ENCODE data around the gene DCAF4. TPM values are rescaled to one million over a fixed set of nuclear protein-coding genes. Genes with fewer than 3 reads are reported as not detected.

Gene DCAF4
- total RNA-seq, 1 experiment from 2014 or later, result 20.0 TPM

DNA sequence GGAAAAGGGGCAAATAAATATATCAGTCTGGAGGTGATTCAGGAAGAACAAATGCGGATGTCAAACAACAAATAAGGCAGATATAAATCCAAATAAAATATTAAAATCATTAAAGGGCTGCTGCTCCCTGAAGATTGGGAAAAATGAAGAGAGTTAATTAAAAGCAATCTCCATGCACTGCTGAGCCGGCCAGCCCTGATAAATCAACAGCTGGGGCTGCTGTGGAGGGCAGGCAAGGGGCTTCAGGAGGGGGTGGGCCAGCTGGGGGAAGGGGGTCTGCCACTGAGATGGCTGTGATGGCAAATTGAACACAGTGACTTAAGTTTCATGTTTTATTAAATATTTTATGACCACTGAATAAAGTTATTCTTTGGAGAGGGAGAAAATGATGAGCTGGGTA lies 44.7 kb upstream of the DCAF4 start:
- ChIA-PET CTCF (no interaction called here), POLR2A (ENCODE audit: unreplicated experiment) (interaction anchor here (0.6 kb wide), 1 partner anchor 103 kb away, joined by 3 read pairs; no protein-coding TSS in a partner anchor)
- no TSS peak for BruUV-seq (replicated peaks)

DNA sequence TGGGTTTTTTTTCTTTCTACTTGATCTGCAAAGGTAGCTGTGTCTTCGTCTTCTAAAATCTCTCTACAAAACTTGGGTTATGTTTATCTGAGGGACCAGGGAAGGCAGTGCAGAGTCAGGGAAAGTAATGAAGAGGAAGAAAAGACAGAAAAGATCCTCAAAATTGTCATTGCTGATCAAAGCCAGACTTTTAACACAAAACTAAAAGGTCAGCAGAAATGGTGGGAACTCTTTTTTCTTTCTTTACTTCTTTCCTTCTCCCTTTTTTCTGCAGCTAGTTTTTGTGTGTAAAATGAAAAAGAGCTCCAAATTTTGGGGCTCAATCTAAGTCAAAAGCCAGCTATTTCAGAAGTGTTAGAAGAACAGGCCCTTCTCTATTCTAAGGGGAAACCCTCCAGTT lies 44.2 kb upstream of the DCAF4 start:
- Histone ChIP-seq H3K27ac (no peak overlapping the region), H2AFZ (no peak overlapping the region), H3K4me1 (replicated peaks; ENCODE audit: insufficient read depth) (no peaks in the 10 kb centered on the region), H3K9me2 (ENCODE audit: insufficient read depth) (no peaks in the 10 kb centered on the region), H3K36me3 (ENCODE audit: low read depth) (no peaks in the 10 kb centered on the region), H3K79me2 (ENCODE audit: low read depth) (no peaks in the 10 kb centered on the region), H3K9me3 (ENCODE audit: insufficient read depth, low read depth) (no peaks in the 10 kb centered on the region), H3K4me3 (no peak overlapping the region), H4K20me1 (ENCODE audit: insufficient read depth) (no peaks in the 10 kb centered on the region), H3K4me2 (no peak overlapping the region), H3K27me3 (ENCODE audit: insufficient read depth, low read depth) (peaks cover 96% of the 10 kb centered on the region), H3F3A (ENCODE audit: insufficient read depth, low read depth) (no peaks in the 10 kb centered on the region)
- CTCF ChIA-PET, result no interaction called here
- POLR2A ChIA-PET (ENCODE audit: unreplicated experiment), result no interaction called here
- no TSS peak for BruUV-seq (replicated peaks)
- no peak for DNase-seq
- intact Hi-C loops (cut with micrococcal nuclease; ENCODE audit: unreplicated experiment), result no loop called here
- TF ChIP-seq, protein P1, sequence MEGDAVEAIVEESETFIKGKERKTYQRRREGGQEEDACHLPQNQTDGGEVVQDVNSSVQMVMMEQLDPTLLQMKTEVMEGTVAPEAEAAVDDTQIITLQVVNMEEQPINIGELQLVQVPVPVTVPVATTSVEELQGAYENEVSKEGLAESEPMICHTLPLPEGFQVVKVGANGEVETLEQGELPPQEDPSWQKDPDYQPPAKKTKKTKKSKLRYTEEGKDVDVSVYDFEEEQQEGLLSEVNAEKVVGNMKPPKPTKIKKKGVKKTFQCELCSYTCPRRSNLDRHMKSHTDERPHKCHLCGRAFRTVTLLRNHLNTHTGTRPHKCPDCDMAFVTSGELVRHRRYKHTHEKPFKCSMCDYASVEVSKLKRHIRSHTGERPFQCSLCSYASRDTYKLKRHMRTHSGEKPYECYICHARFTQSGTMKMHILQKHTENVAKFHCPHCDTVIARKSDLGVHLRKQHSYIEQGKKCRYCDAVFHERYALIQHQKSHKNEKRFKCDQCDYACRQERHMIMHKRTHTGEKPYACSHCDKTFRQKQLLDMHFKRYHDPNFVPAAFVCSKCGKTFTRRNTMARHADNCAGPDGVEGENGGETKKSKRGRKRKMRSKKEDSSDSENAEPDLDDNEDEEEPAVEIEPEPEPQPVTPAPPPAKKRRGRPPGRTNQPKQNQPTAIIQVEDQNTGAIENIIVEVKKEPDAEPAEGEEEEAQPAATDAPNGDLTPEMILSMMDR (conservative IDR thresholded peaks at IDR 0.05), result no peak
- no peak for TF ChIP-seq EZH2 (IDR thresholded peaks at IDR 0.05; ENCODE audit: low read depth)

More for the DNA sequence above, 44.7 kb upstream of the DCAF4 start:
- Histone ChIP-seq H3K36me3 (ENCODE audit: low read depth) (no peaks in the 10 kb centered on the region), H3K4me3 (no peak overlapping the region), H3K4me2 (no peak overlapping the region), H3K9me2 (ENCODE audit: insufficient read depth) (no peaks in the 10 kb centered on the region), H3K9me3 (ENCODE audit: insufficient read depth, low read depth) (no peaks in the 10 kb centered on the region), H3K27ac (no peak overlapping the region), H3F3A (ENCODE audit: insufficient read depth, low read depth) (no peaks in the 10 kb centered on the region), H3K79me2 (ENCODE audit: low read depth) (no peaks in the 10 kb centered on the region), H3K27me3 (ENCODE audit: insufficient read depth, low read depth) (peaks cover 96% of the 10 kb centered on the region), H2AFZ (no peak overlapping the region), H3K4me1 (replicated peaks; ENCODE audit: insufficient read depth) (no peaks in the 10 kb centered on the region), H4K20me1 (ENCODE audit: insufficient read depth) (no peaks in the 10 kb centered on the region)
- no peak for DNase-seq
- TF ChIP-seq EZH2 (IDR thresholded peaks at IDR 0.05; ENCODE audit: low read depth), result no peak
- TF ChIP-seq, protein P1 (conservative IDR thresholded peaks at IDR 0.05), result no peak
- intact Hi-C loops (cut with micrococcal nuclease; ENCODE audit: unreplicated experiment), result no loop called here

GRCh38 chr14:72882463-72882862 lies 43.8 kb upstream of the DCAF4 start:
- Histone ChIP-seq H3K79me2 (ENCODE audit: low read depth) (no peaks in the 10 kb centered on the region), H3K9me3 (ENCODE audit: insufficient read depth, low read depth) (no peaks in the 10 kb centered on the region), H2AFZ (no peak overlapping the region), H3K4me2 (no peak overlapping the region), H3K27ac (no peak overlapping the region), H3K9me2 (ENCODE audit: insufficient read depth) (no peaks in the 10 kb centered on the region), H3K27me3 (ENCODE audit: insufficient read depth, low read depth) (peaks cover 96% of the 10 kb centered on the region), H3K4me1 (replicated peaks; ENCODE audit: insufficient read depth) (no peaks in the 10 kb centered on the region), H3K36me3 (ENCODE audit: low read depth) (no peaks in the 10 kb centered on the region), H3K4me3 (no peak overlapping the region), H3F3A (ENCODE audit: insufficient read depth, low read depth) (no peaks in the 10 kb centered on the region), H4K20me1 (ENCODE audit: insufficient read depth) (no peaks in the 10 kb centered on the region)
- intact Hi-C loops (cut with micrococcal nuclease; ENCODE audit: unreplicated experiment), result no loop called here
- BruUV-seq (replicated peaks), result no TSS peak
- ChIA-PET CTCF (no interaction called here), POLR2A (ENCODE audit: unreplicated experiment) (no interaction called here)
- no peak for TF ChIP-seq EZH2 (IDR thresholded peaks at IDR 0.05; ENCODE audit: low read depth)
- TF ChIP-seq, protein P1 (conservative IDR thresholded peaks at IDR 0.05), result no peak
- DNase-seq, result no peak

Measured in PC-9 (cell line).